C4-2B (cell line): Measurements from ENCODE around the gene TCHP.

ENCODE experiments used
- CTCF ChIP-seq: fragments of 450-650 bp; conservative IDR thresholded peaks from 2 replicates; pipeline ENCODE4 v1.5.1; 2017; ENCODE audit warnings: mild to moderate bottlenecking
- ZFX ChIP-seq: fragments of 450-650 bp; IDR thresholded peaks from 2 replicates; pipeline ENCODE4 v1.6.1; 2017

GRCh38 chr12:109868182-109869051 lies 31.7 kb upstream of the TCHP start:
- TF ChIP-seq CTCF (no peak), ZFX (no peak)
